DND-41 (cell line): ENCODE results near the gene PCDHGA1.
"Not testable (repeated sequence)": the region's sequence is repeated elsewhere in the genome, so short reads cannot be mapped to it uniquely, and the experiment has no call there.

Source experiments
- ATAC-seq: fragments of 200-7000 bp; cut with Tn5 transposase; 3 replicates; pipeline ENCODE4 v1.9.1; 2021; ENCODE audit warnings: low read depth; ENCODE audit not compliant: insufficient read depth
- DNase-seq: peaks from one replicate; pipeline ENCODE4 v3.0.0-alpha.2; 2020
- H2AFZ ChIP-seq: 2 replicates; pipeline ENCODE4 v1.6.0; 2012; ENCODE audit warnings: low read depth, low read length
- H3K27ac ChIP-seq: 2 replicates; pipeline ENCODE4 v1.5.1; 2012; ENCODE audit warnings: low read length, inconsistent platforms
- H3K27me3 ChIP-seq: fragments of 200-600 bp; sonication (generic); 2 replicates; pipeline ENCODE4 v1.6.0; 2012; ENCODE audit warnings: low read length, mild to moderate bottlenecking, inconsistent platforms; ENCODE audit not compliant: insufficient read depth, poor library complexity
- H3K36me3 ChIP-seq: 2 replicates; pipeline ENCODE4 v1.5.1; 2012; ENCODE audit warnings: low read length, inconsistent platforms; ENCODE audit not compliant: insufficient read depth
- H3K4me1 ChIP-seq: 2 replicates; pipeline ENCODE4 v1.5.1; 2012; ENCODE audit warnings: mild to moderate bottlenecking, low read length; ENCODE audit not compliant: insufficient read depth
- H3K4me2 ChIP-seq: 2 replicates; pipeline ENCODE4 v1.6.0; 2012; ENCODE audit warnings: mild to moderate bottlenecking, moderate library complexity, low read length, inconsistent platforms; ENCODE audit not compliant: insufficient read depth
- H3K4me3 ChIP-seq, 2 experiments: fragments of 200-600 bp in 1 of 2; shearing (Covaris generic) in 1 of 2; 2 replicates each; pipeline ENCODE4 v1.5.1; 2012 to 2016; ENCODE audit warnings: inconsistent platforms in 2 of 2, low read length in 2 of 2, mild to moderate bottlenecking in 2 of 2, low read depth in 1 of 2, moderate library complexity in 1 of 2
- H3K79me2 ChIP-seq: 2 replicates; pipeline ENCODE4 v1.6.0; 2012; ENCODE audit warnings: low read length, inconsistent platforms; ENCODE audit not compliant: insufficient read depth
- H3K9ac ChIP-seq: 2 replicates; pipeline ENCODE4 v1.6.0; 2012; ENCODE audit warnings: low read depth, mild to moderate bottlenecking, inconsistent platforms, low read length, moderate library complexity
- H3K9me3 ChIP-seq: 2 replicates; pipeline ENCODE4 v1.5.1; 2012; ENCODE audit warnings: low read length, moderate library complexity, mild to moderate bottlenecking, inconsistent platforms; ENCODE audit not compliant: insufficient read depth, severe bottlenecking
- H4K20me1 ChIP-seq: 2 replicates; pipeline ENCODE4 v1.6.0; 2012; ENCODE audit warnings: low read length; ENCODE audit not compliant: insufficient read depth
- EZH2 ChIP-seq: IDR thresholded peaks from 3 replicates; pipeline ENCODE4 v1.6.1; 2012; ENCODE audit warnings: borderline replicate concordance, low read depth, mild to moderate bottlenecking, moderate library complexity, low read length, inconsistent platforms; ENCODE audit not compliant: severe bottlenecking
- TF ChIP-seq, protein P1 (sequence below): IDR thresholded peaks from 2 replicates; pipeline ENCODE4 v1.5.1; 2012; ENCODE audit warnings: borderline replicate concordance, low read length, moderate library complexity, mild to moderate bottlenecking; ENCODE audit not compliant: poor library complexity, severe bottlenecking; ENCODE audit errors: extremely low read depth

Gene PCDHGA1

DNA sequence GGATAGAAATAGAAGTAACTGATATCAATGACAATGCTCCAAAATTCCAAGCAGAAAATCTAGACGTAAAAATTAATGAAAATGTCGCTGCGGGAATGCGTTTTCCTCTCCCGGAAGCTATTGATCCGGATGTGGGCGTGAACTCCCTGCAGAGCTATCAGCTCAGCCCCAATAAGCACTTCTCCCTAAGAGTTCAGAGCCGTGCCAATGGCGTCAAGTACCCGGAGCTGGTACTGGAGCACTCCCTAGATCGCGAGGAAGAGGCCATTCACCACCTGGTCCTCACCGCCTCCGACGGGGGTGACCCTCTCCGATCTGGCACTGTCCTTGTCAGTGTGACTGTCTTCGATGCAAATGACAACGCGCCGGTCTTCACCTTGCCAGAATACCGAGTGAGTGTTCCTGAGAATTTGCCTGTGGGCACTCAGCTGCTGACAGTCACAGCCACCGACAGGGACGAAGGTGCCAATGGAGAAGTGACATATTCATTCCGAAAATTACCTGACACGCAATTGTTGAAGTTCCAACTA, 83.3 kb downstream of the PCDHGA1 start:
- ATAC-seq (no peak), DNase-seq (no peak)
- H3K9ac ChIP-seq = no peak overlapping the region
- no peaks in the 10 kb centered on the region for H3K27me3 ChIP-seq
- no peaks in the 10 kb centered on the region for H3K4me1 ChIP-seq
- H4K20me1 ChIP-seq = no peaks in the 10 kb centered on the region
- no peak overlapping the region for H3K4me3 ChIP-seq
- no peak overlapping the region for H3K27ac ChIP-seq
- no peaks in the 10 kb centered on the region for H3K9me3 ChIP-seq
- no peak overlapping the region for H3K4me2 ChIP-seq
- H2AFZ ChIP-seq = no peak overlapping the region
- no peaks in the 10 kb centered on the region for H3K36me3 ChIP-seq
- TF ChIP-seq, protein P1, sequence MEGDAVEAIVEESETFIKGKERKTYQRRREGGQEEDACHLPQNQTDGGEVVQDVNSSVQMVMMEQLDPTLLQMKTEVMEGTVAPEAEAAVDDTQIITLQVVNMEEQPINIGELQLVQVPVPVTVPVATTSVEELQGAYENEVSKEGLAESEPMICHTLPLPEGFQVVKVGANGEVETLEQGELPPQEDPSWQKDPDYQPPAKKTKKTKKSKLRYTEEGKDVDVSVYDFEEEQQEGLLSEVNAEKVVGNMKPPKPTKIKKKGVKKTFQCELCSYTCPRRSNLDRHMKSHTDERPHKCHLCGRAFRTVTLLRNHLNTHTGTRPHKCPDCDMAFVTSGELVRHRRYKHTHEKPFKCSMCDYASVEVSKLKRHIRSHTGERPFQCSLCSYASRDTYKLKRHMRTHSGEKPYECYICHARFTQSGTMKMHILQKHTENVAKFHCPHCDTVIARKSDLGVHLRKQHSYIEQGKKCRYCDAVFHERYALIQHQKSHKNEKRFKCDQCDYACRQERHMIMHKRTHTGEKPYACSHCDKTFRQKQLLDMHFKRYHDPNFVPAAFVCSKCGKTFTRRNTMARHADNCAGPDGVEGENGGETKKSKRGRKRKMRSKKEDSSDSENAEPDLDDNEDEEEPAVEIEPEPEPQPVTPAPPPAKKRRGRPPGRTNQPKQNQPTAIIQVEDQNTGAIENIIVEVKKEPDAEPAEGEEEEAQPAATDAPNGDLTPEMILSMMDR = no peak
- no peak for TF ChIP-seq EZH2
- no peaks in the 10 kb centered on the region for H3K79me2 ChIP-seq

DNA sequence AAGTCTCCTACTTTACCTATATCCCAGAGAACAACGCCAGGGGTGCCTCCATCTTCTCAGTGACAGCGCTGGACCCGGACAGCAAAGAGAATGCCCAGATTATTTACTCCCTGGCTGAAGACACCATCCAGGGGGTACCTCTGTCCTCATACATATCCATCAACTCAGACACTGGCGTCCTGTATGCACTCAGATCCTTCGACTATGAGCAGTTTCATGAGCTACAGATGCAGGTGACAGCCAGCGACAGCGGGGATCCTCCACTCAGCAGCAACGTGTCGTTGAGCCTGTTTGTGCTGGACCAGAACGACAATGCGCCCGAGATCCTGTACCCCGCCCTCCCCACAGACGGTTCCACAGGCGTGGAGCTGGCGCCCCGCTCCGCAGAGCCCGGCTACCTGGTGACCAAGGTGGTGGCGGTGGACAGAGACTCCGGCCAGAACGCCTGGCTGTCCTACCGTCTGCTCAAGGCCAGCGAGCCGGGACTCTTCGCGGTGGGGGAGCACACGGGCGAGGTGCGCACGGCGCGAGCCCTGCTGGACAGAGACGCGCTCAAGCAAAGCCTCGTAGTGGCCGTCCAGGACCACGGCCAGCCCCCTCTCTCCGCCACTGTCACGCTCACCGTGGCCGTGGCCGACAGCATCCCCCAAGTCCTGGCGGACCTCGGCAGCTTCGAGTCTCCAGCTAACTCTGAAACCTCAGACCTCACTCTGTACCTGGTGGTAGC, 84.4 kb downstream of the PCDHGA1 start:
- ATAC-seq = not testable (repeated sequence)

DNA sequence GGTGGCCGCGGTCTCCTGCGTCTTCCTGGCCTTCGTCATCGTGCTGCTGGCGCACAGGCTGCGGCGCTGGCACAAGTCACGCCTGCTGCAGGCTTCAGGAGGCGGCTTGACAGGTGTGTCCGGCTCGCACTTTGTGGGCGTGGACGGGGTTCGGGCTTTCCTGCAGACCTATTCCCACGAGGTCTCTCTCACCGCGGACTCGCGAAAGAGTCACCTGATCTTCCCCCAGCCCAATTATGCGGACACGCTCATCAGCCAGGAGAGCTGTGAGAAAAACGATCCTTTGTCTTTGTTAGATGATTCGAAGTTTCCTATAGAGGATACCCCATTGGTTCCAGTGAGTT, 84.9 kb downstream of the PCDHGA1 start:
- not testable (repeated sequence) for H3K4me3 ChIP-seq, H3K4me2 ChIP-seq

More for the DNA sequence above, 84.4 kb downstream of the PCDHGA1 start:
- H3K4me3 ChIP-seq, H3K36me3 ChIP-seq, H3K79me2 ChIP-seq, H3K9me3 ChIP-seq, H3K9ac ChIP-seq, H3K27ac ChIP-seq, H3K4me2 ChIP-seq, DNase-seq, H4K20me1 ChIP-seq, H3K4me1 ChIP-seq, H2AFZ ChIP-seq, H3K27me3 ChIP-seq: not testable (repeated sequence)

DNA sequence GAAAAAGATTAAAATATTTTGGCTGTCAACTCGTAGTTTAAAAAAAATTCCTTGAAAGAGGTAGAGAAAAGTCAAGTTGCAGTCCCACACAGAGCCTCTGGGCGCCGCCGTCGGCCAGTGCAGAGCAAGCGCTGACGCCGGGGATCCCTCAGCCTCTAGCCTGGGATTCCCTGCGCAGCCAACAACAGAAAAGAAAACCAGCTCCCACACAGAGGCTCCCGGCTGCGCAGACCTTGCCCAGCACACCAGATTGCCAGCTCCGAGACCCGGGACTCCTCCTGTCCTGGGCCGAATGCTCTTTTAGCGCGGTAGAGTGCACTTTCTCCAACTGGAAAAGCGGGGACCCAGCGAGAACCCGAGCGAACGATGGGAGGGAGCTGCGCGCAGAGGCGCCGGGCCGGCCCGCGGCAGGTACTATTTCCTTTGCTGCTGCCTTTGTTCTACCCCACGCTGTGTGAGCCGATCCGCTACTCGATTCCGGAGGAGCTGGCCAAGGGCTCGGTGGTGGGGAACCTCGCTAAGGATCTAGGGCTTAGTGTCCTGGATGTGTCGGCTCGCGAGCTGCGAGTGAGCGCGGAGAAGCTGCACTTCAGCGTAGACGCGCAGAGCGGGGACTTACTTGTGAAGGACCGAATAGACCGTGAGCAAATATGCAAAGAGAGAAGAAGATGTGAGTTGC, 87.3 kb downstream of the PCDHGA1 start, which contains the start of gene PCDHGB7:
Gene PCDHGB7, plus strand, starts transcription at position 184 of the 679 bp plus-strand sequence. Its CDS starts 183 bp downstream, at position 367.
- not testable (repeated sequence) for H3K9me3 ChIP-seq, H3K4me1 ChIP-seq, H3K79me2 ChIP-seq, H3K9ac ChIP-seq, H4K20me1 ChIP-seq, H3K4me2 ChIP-seq, H3K27me3 ChIP-seq, H3K36me3 ChIP-seq, H3K27ac ChIP-seq, H2AFZ ChIP-seq, H3K4me3 ChIP-seq
- peak; percentile 78 for ATAC-seq
- peak; percentile 43 for DNase-seq
- TF ChIP-seq, protein P1 = peak; percentile 60

More for the DNA sequence above, 84.9 kb downstream of the PCDHGA1 start:
- not testable (repeated sequence) for DNase-seq, ATAC-seq, H3K9me3 ChIP-seq, H3K9ac ChIP-seq, H2AFZ ChIP-seq, H3K36me3 ChIP-seq, H3K79me2 ChIP-seq, H4K20me1 ChIP-seq, H3K27me3 ChIP-seq, H3K4me1 ChIP-seq, H3K27ac ChIP-seq
